ENCODE results near the gene ZCCHC14.
"Not testable (repeated sequence)": the region's sequence is repeated elsewhere in the genome, so short reads cannot be mapped to it uniquely, and the experiment has no call there.

Gene ZCCHC14

DNA sequence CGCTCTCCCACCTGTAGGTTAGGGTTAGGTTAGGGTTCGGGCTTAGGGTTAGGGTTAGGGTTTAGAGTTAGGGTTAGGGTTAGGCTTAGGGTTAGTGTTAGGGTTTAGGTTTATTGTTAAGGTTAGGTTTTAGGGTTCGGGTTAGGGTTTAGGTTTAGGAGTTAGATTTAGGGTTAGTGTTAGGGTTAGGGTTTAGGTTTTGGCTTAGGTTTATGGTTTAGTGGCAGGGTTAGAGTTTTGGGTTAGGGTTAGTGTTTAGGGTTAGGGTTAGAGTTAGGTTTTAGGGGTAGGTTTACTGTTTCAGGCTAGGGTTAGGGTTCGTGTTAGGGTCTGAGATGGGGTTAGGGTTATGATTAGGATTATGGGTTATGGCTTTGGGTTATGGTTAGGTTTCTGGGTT is 31.6 kb upstream of the ZCCHC14 start:
- DNase-seq (ENCODE audit: low read depth): no peak

DNA sequence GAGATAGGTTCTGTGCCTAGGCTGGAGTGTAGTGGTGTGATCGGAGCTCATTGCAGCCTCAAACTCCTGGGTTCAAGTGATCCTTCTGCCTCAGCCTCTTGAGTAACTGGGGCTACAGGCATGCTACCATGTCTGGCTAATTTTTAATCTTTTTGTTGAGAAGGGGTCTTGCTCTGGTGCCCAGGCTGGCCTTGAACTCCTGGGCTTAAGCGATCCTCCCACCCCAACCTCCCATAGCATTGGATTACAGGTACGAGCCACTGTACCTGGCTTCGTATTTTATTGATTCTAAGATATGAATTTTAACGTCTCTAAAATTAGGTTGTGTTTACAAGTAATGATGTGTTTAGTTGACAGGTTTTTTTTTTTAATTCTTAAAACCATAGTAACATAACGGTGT is 30.8 kb upstream of the ZCCHC14 start:
- not testable (repeated sequence) for DNase-seq (ENCODE audit: low read depth)

DNA sequence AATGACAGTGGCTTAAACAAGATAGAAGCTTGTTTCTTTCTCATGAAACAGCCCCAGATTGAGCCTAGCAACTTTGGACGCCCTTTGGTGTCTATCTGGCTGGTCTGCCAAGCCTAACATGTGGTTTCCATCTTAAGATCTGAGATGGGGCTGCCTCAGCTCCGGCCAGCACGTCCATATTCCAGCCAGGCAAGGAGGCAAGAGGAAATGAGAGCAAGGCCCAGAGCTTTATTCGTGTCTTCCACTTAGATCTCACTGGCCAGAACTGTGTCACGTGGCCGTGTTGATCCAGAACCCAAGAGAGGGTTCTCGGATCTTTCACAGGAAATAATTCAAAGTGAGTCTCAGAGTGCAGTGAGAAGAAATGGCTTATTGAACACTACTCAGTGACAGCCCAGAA is 28.9 kb upstream of the ZCCHC14 start:
- not testable (repeated sequence) for DNase-seq (ENCODE audit: low read depth)

DNA sequence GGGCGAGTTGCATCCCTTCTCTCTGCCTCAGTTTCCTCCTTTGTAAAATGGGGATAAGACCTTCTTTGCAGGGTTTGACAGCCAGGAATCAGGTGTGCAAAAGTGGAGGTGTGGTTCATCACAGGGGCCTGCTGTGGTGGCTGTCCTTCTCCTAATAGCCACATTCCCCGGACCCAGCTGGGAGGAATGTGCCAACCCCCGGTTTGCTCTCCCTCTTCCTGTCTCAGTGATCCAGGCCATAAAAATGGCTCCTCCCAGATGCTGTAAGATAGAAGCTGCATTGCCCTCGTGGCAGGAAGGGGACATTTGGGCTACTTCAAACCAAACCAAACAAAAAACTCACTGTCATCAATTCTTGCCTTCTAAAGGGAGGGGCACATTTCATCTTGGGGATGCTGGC is 26.3 kb upstream of the ZCCHC14 start:
- not testable (repeated sequence) for DNase-seq (ENCODE audit: low read depth)

GRCh38 chr16:87518430-87519051 is 25.7 kb upstream of the ZCCHC14 start:
- DNase-seq (ENCODE audit: low read depth): not testable (repeated sequence)

- not testable (repeated sequence) for DNase-seq (ENCODE audit: low read depth)
Measured at GRCh38 chr16:87517610-87518429, 25.0 kb upstream of the ZCCHC14 start.

- no peak for DNase-seq (ENCODE audit: low read depth)
Measured at GRCh38 chr16:87516361-87516760, 23.5 kb upstream of the ZCCHC14 start.

DNA sequence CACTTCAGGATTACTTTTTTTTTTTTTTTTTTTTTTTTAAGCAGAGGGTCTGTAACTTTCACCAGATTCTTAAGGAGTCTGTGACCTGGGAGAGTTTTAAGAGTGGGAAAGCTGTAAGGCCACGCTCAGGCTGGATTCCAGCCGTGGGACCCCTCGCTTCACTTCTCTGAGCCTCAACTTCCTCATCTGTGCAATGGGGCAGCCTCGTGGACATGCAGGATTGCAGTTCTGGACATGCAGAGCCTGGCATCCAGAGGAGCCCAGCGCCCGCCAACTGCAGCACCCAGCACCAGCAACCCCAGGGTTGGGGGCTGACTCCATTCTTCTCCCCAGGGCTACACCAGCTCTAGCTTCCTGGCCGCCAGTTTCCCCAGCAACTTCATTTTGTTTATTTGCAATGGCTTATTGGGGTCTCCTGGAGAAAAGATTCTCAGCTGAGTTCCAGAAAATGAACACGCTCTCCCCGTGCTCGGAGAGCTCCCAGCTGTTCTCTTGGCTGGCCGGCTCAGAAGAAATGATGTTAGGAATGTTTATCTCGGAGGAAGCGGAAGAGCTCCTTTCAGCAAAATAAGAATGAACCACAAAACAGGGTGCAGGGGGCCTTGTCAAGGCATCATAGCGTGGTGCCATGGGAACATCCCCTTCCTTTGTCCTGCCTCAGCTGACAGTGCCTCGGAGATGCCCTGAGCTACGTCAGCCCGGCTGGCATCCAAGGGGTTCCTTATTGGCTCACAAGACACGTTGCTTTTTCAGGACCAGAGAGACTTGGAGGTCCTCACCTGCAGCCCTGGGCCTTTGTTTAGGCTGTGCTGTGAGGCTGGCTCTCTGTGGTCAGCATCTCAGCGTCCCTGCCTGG is 22.9 kb upstream of the ZCCHC14 start:
- DNase-seq (ENCODE audit: low read depth): no peak

GRCh38 chr16:87509778-87510177 is 17.0 kb upstream of the ZCCHC14 start:
- not testable (repeated sequence) for DNase-seq (ENCODE audit: low read depth)

GRCh38 chr16:87507351-87508069 is 14.7 kb upstream of the ZCCHC14 start:
- no peak for DNase-seq (ENCODE audit: low read depth)

GRCh38 chr16:87506423-87507350 is 13.9 kb upstream of the ZCCHC14 start:
- no peak for DNase-seq (ENCODE audit: low read depth)

DNA sequence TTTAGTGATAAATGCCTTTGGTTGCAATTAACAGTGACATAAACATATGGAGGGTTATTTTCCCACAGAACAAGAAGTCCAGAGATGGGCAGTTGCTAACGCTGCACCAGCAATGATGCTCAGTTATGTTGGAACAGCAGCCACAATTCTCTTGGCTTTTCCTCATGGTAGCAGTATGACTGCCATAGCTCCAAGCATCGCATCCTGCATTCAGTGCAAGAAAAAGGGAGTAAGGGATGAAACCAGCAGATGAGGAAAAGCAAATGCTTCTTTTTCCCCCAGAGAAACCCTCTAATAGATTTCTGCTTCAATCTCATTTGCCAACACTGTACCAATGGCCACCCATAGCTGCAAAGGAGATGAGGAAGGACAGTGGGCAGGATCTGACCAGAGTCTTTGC is 13.0 kb upstream of the ZCCHC14 start:
- DNase-seq (ENCODE audit: low read depth): no peak

DNA sequence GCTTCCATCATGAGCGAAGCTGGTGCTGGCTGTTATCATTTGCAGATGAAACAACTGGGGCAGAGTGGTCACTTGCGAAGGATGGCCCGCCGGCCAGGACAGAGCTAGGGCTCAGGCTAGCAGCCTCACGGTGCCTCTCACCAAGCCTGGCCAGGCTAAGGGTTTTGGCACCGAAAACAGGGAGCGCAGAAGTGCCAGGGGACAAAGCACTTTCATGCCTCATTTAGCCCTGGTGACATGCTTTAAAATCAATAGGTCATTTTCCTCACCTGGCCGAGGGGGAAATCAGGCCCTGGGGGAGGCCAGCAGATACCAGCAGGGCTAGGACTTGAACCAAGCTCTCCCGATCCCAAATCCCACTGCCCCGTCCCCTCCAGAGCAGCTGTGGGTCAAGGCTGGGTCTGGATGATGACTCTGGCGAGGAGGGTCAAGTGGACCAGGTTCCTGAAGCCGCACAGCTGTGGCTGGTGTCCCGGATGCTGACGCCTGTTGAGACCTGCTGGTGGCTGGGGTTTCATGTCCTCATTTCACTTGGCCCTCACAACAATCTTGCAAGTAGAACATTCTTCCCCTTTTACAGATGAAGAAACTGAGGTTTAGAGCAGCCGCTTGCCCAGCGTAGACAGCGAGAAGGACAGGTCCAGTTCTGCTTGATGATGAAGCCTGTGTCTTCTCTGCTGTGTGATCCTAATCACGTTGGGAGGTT is 10.6 kb upstream of the ZCCHC14 start:
- DNase-seq (ENCODE audit: low read depth): not testable (repeated sequence)

GRCh38 chr16:87502308-87502969 is 9.6 kb upstream of the ZCCHC14 start:
- DNase-seq (ENCODE audit: low read depth): no peak

DNA sequence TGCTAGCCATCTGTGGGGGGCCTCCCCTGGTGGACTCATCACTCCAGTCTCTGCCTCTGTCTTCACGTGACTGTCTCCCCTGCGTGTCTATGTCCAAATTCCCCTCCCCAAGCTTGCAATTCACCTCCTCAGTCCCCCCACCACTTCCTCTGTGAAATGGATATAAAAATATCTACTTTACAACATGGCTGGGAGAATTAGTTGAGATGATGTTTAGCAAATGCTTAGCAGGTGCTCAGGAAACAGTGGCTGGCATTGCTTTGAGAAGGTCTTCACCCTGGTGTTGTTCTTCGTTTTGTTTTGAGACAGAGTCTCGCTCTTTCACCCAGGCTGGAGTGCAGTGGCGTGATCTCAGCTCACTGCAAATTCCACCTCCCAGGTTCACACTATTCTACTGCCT is 8.3 kb upstream of the ZCCHC14 start:
- no peak for DNase-seq (ENCODE audit: low read depth)

DNA sequence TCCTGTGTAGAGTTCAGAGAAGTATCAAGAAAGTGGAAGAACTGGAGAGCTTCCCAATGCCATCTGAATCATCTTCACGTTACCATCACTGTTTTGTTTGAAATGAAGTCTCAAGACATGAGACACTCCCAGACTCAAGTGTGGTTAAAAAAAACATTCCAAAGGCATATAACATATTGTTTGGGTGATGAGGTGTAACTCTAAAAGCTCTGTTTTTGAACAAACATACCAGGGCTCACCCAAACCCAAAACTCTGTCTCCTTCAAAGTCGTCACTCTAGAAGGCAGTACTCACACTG is 6.3 kb upstream of the ZCCHC14 start:
- peak; percentile 22 for DNase-seq (ENCODE audit: low read depth)

DNA sequence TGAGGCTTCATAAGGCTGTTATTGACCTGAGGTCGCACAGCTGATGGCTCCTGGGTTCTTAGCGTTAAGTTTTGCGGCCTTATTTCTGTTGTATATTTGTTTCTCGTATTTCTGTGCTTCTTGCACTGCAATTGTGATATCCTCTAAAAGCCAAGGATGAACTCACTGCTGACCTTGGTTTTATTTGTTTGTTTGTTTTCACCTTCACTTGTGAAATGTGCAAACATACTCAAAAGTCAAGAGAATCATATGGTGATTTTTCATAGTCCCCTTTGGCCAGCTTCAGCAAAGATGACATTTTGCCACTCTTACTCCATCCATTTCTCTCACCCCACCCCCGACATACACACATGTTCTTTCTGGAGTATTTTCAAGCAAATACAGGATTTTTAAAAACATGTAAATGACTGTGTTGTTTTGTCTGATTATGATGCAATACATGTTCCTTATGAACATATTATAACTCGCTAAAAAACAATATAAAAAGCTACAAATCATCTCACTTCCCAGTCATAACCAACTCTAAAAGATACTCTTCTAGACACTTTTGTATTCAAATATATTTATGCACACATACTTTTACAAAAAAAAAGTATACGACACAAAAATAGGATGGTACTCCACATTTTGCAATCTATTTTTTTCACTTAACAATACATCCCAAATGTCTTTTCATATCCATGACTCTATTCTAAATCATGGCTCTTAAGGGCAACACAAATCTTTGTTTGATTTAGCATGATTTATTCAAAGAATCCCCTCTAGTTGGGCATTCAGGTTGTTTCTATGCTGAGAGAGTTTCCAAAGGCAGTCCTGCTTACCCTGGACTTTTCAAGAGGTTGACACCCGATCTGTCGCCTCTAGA is 5.7 kb upstream of the ZCCHC14 start:
- DNase-seq (ENCODE audit: low read depth): no peak

DNA sequence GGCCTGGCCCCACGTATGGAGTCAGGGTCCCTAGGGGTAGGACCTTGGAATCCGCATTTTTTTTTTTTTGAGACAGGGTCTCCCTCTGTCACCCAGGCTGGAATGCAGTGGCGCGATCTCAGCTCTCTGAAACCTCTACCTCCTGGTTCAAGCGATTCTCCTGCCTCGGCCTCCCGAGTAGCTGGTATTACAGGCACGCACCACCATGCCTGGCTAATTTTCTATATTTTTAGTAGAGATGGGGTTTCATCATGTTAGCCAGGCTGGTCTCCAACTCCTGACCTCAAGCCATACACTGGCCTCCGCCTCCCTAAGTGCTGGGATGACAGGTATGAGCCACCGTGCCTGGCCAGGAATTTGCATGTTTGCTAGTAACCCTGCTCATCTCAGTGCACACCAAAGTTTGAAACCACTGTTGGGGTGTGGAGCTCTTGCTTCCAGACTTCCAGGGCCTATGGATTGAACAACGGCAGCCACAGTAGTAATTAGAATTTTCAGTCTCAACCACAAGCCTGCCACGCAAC is 5.0 kb upstream of the ZCCHC14 start:
- DNase-seq (ENCODE audit: low read depth): not testable (repeated sequence)

All from fibroblast of the conjunctiva (primary cell).